H9 (cell line): ENCODE measurements around the gene NEB. TPM values are rescaled to one million over a fixed set of nuclear protein-coding genes. Genes with fewer than 3 reads are reported as not detected.

Experiments used
- DNase-seq: peaks from one replicate; pipeline ENCODE4 v3.0.0-alpha.2; 2017
- H2AFZ ChIP-seq: one replicate; pipeline ENCODE4 v1.6.1; 2013; ENCODE audit warnings: mild to moderate bottlenecking, low read length, control low read depth, moderate library complexity
- H2AK5ac ChIP-seq: 2 replicates; pipeline ENCODE4 v1.6.1; 2013; ENCODE audit warnings: low read length, control low read depth, mixed read lengths; ENCODE audit not compliant: insufficient read length
- H2BK120ac ChIP-seq: one replicate; pipeline ENCODE4 v1.6.1; 2013; ENCODE audit warnings: low read depth, mild to moderate bottlenecking, low read length, control low read depth, inconsistent platforms; ENCODE audit not compliant: poor library complexity, severe bottlenecking
- H2BK12ac ChIP-seq: 2 replicates; pipeline ENCODE4 v1.6.1; 2013; ENCODE audit warnings: low read length, control low read depth, mixed read lengths, low read depth; ENCODE audit not compliant: insufficient read length
- H2BK15ac ChIP-seq: 2 replicates; pipeline ENCODE4 v1.6.1; 2013; ENCODE audit warnings: low read depth, low read length, control low read depth
- H2BK20ac ChIP-seq: one replicate; pipeline ENCODE4 v1.6.1; 2013; ENCODE audit warnings: low read depth, mild to moderate bottlenecking, low read length, control low read depth, inconsistent platforms; ENCODE audit not compliant: poor library complexity, severe bottlenecking
- H2BK5ac ChIP-seq: 2 replicates; pipeline ENCODE4 v1.6.1; 2013; ENCODE audit warnings: low read length, control low read depth, mixed read lengths; ENCODE audit not compliant: insufficient read length
- H3K14ac ChIP-seq: 2 replicates; pipeline ENCODE4 v1.6.1; 2013; ENCODE audit warnings: low read length, control low read depth; ENCODE audit not compliant: insufficient read depth
- H3K18ac ChIP-seq: 2 replicates; pipeline ENCODE4 v1.6.1; 2013; ENCODE audit warnings: low read depth, mild to moderate bottlenecking, mixed read lengths, low read length, control low read depth; ENCODE audit not compliant: insufficient read length
- H3K23ac ChIP-seq: 2 replicates; pipeline ENCODE4 v1.6.1; 2013; ENCODE audit warnings: low read length, control low read depth, mixed read lengths, low read depth; ENCODE audit not compliant: insufficient read length
- H3K23me2 ChIP-seq: 2 replicates; pipeline ENCODE4 v1.6.1; 2013; ENCODE audit warnings: low read depth, mild to moderate bottlenecking, mixed read lengths, low read length, control low read depth; ENCODE audit not compliant: insufficient read length, poor library complexity, severe bottlenecking
- H3K27ac ChIP-seq: 2 replicates; pipeline ENCODE4 v1.5.1; 2013; ENCODE audit warnings: low read length, control low read depth, mixed read lengths, low read depth; ENCODE audit not compliant: insufficient read length
- H3K27me3 ChIP-seq: 2 replicates; pipeline ENCODE4 v1.6.1; 2013; ENCODE audit warnings: low read length, control low read depth, inconsistent platforms; ENCODE audit not compliant: insufficient read depth
- H3K4ac ChIP-seq: 2 replicates; pipeline ENCODE4 v1.6.1; 2013; ENCODE audit warnings: low read depth, mild to moderate bottlenecking, control low read depth, inconsistent platforms, low read length, moderate library complexity
- H3K4me1 ChIP-seq: 2 replicates; pipeline ENCODE4 v1.6.1; 2013; ENCODE audit warnings: low read length, control low read depth, inconsistent platforms; ENCODE audit not compliant: insufficient read depth
- H3K4me2 ChIP-seq: 2 replicates; pipeline ENCODE4 v1.6.1; 2013; ENCODE audit warnings: low read length, control low read depth, mixed read lengths; ENCODE audit not compliant: insufficient read length, insufficient read depth
- H3K56ac ChIP-seq: 2 replicates; pipeline ENCODE4 v1.6.1; 2013; ENCODE audit warnings: low read depth, mild to moderate bottlenecking, mixed read lengths, low read length, control low read depth; ENCODE audit not compliant: insufficient read length
- H3K79me1 ChIP-seq: 2 replicates; pipeline ENCODE4 v1.6.1; 2013; ENCODE audit warnings: low read depth, mild to moderate bottlenecking, moderate library complexity, low read length, control low read depth, inconsistent platforms; ENCODE audit not compliant: insufficient read depth, poor library complexity, severe bottlenecking
- H3K79me2 ChIP-seq: 2 replicates; pipeline ENCODE4 v1.6.1; 2013; ENCODE audit warnings: low read length, control low read depth, inconsistent platforms; ENCODE audit not compliant: insufficient read depth
- H3K9ac ChIP-seq: 2 replicates; pipeline ENCODE4 v1.6.1; 2013; ENCODE audit warnings: low read length, control low read depth, mixed read lengths; ENCODE audit not compliant: insufficient read length; ENCODE audit errors: extremely low read depth
- H3K9me3 ChIP-seq: one replicate; pipeline ENCODE4 v1.6.1; 2013; ENCODE audit warnings: low read depth, low read length, inconsistent platforms; ENCODE audit not compliant: control insufficient read depth
- H3T11ph ChIP-seq: one replicate; pipeline ENCODE4 v1.6.1; 2013; ENCODE audit warnings: mild to moderate bottlenecking, low read length, control low read depth, inconsistent platforms
- H4K20me1 ChIP-seq: one replicate; pipeline ENCODE4 v1.6.1; 2013; ENCODE audit not compliant: control insufficient read depth, insufficient read length, insufficient read depth
- H4K5ac ChIP-seq: 2 replicates; pipeline ENCODE4 v1.6.1; 2013; ENCODE audit warnings: low read depth, mild to moderate bottlenecking, mixed read lengths, low read length, control low read depth; ENCODE audit not compliant: insufficient read length
- H4K8ac ChIP-seq: replicated peaks from 2 replicates; pipeline ENCODE4 v1.6.1; 2013; ENCODE audit warnings: low read length, control low read depth, mixed read lengths, low read depth; ENCODE audit not compliant: insufficient read length
- H4K91ac ChIP-seq: 2 replicates; pipeline ENCODE4 v1.6.1; 2013; ENCODE audit warnings: low read depth, mild to moderate bottlenecking, moderate library complexity, mixed read lengths, low read length, control low read depth; ENCODE audit not compliant: insufficient read length
- H3K27ac Mint-ChIP-seq, 3 experiments: 2 replicates in 2 of 3; 3 replicates in 1 of 3; pipeline ENCODE4 v1.8.0; 2020 to 2021; ENCODE audit warnings: mixed read lengths in 3 of 3, mild to moderate bottlenecking in 1 of 3, moderate library complexity in 1 of 3
- H3K27me3 Mint-ChIP-seq: 2 replicates; pipeline ENCODE4 v1.8.0; 2021; ENCODE audit warnings: low read depth, mild to moderate bottlenecking, moderate library complexity, mixed read lengths
- H3K36me3 Mint-ChIP-seq, 3 experiments: 2 replicates in 2 of 3; 3 replicates in 1 of 3; pipeline ENCODE4 v1.8.0; 2020 to 2021; ENCODE audit warnings: low read depth in 3 of 3, mixed read lengths in 3 of 3; ENCODE audit not compliant: insufficient read depth in 1 of 3
- H3K4me1 Mint-ChIP-seq, 2 experiments: 2 replicates each; pipeline ENCODE4 v1.8.0; 2020; ENCODE audit warnings: mixed read lengths in 2 of 2
- H3K4me3 Mint-ChIP-seq, 2 experiments: 2 replicates in 1 of 2; 3 replicates in 1 of 2; pipeline ENCODE4 v1.8.0; 2020 to 2021; ENCODE audit warnings: mild to moderate bottlenecking in 2 of 2, mixed read lengths in 2 of 2, moderate library complexity in 1 of 2
- H3K9me3 Mint-ChIP-seq, 2 experiments: 2 replicates in 1 of 2; 3 replicates in 1 of 2; pipeline ENCODE4 v1.8.0; 2020; ENCODE audit warnings: mild to moderate bottlenecking in 2 of 2, mixed read lengths in 2 of 2, moderate library complexity in 1 of 2
- CTCF ChIP-seq: fragments of 200-600 bp; sonication (generic); conservative IDR thresholded peaks from 3 replicates; pipeline ENCODE4 v1.8.0; 2021; ENCODE audit warnings: antibody characterized with exemption, mild to moderate bottlenecking
- total RNA-seq: library from RNA; stranded (reverse); gene quantifications from 2 replicates; pipeline ENCODE4 v1.2.1, GENCODE V29; 2021

The NEB gene
- total RNA-seq, 1 experiment from 2014 or later, result 0.98 TPM

GRCh38 chr2:151654891-151655290 is 79.4 kb downstream of the NEB start:
- DNase-seq, result no peak
- Mint-ChIP-seq H3K4me3 (no peak overlapping the region), H3K9me3 (no peaks in the 10 kb centered on the region), H3K27ac (no peak overlapping the region), H3K27me3 (no peaks in the 10 kb centered on the region), H3K4me1 (peaks cover 0 to 6% of the 10 kb centered on the region in 2 experiments; a peak in 3 of 4 replicates), H3K36me3 (no peaks in the 10 kb centered on the region)
- Histone ChIP-seq H3K4ac (no peak overlapping the region), H4K8ac (no peak overlapping the region), H3K4me1 (no peaks in the 10 kb centered on the region), H2AFZ (no peak overlapping the region), H2BK12ac (no peak overlapping the region), H3K27ac (no peak overlapping the region), H3K14ac (no peak overlapping the region), H3K18ac (no peak overlapping the region), H3K79me1 (no peaks in the 10 kb centered on the region), H3K56ac (no peak overlapping the region), H3K23ac (no peak overlapping the region), H4K20me1 (no peaks in the 10 kb centered on the region), H4K5ac (no peak overlapping the region), H3K79me2 (no peaks in the 10 kb centered on the region), H2BK120ac (no peak overlapping the region), H3K9me3 (no peaks in the 10 kb centered on the region), H4K91ac (no peak overlapping the region), H2AK5ac (no peak overlapping the region), H3K23me2 (no peaks in the 10 kb centered on the region), H3T11ph (no peak overlapping the region), H3K9ac (no peak overlapping the region), H2BK20ac (no peak overlapping the region), H3K4me2 (no peak overlapping the region), H3K27me3 (no peaks in the 10 kb centered on the region), H2BK15ac (no peak overlapping the region), H2BK5ac (no peak overlapping the region)
- TF ChIP-seq CTCF, result no peak
